GM18507 (cell line): ENCODE results near the gene DNAJC11.
A peak's percentile ranks its signal among the peaks of the same experiment; 100 is the strongest.
"Not testable (repeated sequence)": the region's sequence is repeated elsewhere in the genome, so short reads cannot be mapped to it uniquely, and the experiment has no call there.

ENCODE experiments used
- DNase-seq: peaks from one replicate; pipeline ENCODE4 v3.0.0; 2011; ENCODE audit warnings: low read depth; ENCODE audit not compliant: insufficient read length; ENCODE audit errors: extremely low spot score
- FAIRE-seq: peaks from 2 replicates; lab custom pipeline; 2011; peaks lifted over from hg19 to GRCh38; lab: Jason Lieb, UNC

Gene DNAJC11

DNA sequence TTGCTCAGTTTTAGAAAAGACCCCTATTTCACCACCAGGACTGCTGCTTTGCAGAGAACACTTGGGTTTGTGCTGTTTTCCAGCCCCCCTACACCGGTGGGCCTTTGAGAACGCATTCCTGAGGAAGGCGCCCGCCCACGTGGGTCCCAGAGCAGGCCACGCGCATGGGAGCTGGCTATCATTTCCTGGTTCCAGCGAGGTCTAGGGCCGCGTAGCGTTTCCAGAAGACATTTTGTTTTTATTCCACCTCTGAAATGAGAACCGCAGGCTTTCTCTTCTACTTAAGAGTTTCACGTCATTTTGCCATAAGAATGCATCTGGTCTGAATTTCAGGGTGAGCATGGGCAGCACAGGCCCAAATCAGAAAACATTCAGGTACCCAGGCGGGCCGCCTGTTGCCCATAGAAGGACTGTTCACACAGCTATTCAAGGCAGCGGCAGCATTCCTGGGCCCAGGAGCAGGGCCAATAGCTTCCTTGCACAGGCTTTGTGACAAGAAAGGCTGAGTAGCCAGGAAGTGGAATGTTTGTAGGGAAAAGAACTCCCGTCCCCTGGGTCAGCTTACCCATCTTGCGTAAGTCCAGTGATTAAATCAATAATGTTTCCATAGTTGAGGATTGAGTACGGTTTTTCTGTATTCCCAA lies 97.6 kb downstream of the DNAJC11 start:
- FAIRE-seq: no peak

DNA sequence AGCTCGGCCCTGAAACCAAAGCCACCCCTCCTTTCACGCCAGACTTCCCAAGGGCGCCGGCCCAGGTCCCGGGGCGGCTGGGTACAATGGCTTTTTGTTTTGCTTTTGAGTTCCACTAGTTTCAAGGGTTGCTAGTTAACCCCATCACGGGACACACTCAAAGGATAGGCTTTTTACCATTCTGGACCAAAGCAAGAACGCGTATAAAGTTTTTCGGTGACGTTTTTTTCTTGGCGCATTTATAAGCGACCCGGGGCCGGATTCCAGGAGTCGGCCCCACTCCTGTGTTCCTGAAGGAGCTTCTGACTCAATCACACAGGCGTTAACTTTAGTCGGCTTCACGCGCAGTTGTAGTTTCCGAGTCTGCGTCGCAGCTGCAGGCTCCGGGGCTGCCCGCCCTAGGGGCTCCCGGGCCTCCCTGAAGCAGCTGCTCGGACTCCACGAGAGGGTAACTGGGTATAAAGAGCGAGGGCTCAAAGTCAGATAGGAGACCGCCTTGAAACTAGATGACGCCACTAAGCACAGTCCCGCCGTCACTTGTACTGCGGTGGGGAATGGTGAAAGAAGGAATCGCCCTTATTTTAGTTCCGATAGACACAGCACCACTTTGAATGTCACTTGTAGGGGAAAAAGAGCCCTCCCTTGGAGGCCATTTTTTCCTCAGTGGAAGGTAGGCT lies 98.2 kb downstream of the DNAJC11 start:
- DNase-seq (no peak), FAIRE-seq (peak; percentile 44)

More for the DNA sequence above, 97.6 kb downstream of the DNAJC11 start:
- DNase-seq: no peak

DNA sequence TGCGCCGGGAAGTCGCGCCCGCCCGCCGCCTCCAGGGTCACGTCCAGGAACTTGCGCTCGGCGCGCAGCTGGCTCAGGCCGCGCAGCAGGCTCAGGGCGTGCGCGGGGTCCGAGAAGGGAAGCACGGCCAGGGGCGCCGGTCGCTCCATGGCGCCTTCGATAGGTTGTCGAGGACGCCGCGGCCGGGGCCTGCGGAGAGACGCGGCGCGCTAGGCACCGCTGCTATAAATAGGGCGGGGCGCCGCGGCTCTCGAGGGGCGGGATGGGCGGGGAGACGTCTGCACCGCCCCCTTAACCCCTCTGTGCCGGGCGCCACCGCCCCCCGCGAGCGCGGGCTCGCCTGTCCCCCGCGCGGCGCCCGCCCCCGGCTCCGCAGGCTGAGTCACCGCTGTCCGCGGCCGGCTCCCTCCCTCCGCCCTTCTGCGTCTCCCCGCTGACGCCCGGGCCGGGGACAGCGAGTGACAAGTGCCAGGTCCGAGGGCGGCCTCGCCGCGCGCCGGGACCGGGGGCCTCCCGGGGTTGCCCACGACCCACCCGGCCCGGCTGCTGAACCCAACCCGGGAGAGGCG lies 98.9 kb downstream of the DNAJC11 start, which contains the start of gene KLHL21:
Gene KLHL21, minus strand, starts transcription at position 201 of the 569 bp plus-strand sequence. Its CDS starts 52 bp downstream, at position 149.
- no peak for FAIRE-seq
- DNase-seq: peak; percentile 69

DNA sequence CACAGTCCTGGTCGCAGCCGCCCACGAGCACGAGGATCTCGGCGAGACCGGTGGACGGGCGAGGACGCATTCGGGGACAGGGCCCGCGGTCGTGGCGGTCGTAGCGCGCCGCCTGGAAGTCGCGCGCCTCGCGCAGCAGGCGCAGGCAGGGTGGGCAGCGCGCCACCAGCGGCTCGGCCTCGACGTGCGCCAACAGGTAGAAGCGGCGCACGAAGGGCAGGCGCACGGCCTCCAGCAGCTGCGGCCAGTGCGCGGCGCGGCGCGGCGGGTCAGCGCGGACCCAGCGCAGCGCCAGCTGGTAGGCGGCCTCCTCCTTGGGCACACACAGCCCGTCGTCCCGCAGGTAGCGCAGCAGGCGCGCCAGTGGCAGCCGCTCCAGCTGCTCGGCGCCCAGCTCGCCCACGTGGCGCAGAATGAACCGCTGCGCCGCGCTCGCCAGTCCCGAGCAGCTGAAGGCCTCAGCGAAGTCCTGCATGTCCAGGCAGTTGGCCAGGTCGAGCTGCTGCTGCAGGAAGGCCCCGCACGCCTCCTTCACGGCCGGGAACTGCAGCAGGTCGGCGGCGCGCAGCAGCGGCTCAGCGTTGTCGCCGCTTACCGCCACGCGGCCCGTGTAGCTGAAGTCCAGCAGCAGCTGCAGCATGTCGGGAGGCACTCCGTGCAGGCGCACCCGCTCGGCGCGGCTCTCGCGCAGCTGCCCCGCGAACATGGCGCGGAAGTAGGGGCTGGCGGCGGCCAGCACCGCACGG lies 99.5 kb downstream of the DNAJC11 start:
- FAIRE-seq (no peak), DNase-seq (no peak)

DNA sequence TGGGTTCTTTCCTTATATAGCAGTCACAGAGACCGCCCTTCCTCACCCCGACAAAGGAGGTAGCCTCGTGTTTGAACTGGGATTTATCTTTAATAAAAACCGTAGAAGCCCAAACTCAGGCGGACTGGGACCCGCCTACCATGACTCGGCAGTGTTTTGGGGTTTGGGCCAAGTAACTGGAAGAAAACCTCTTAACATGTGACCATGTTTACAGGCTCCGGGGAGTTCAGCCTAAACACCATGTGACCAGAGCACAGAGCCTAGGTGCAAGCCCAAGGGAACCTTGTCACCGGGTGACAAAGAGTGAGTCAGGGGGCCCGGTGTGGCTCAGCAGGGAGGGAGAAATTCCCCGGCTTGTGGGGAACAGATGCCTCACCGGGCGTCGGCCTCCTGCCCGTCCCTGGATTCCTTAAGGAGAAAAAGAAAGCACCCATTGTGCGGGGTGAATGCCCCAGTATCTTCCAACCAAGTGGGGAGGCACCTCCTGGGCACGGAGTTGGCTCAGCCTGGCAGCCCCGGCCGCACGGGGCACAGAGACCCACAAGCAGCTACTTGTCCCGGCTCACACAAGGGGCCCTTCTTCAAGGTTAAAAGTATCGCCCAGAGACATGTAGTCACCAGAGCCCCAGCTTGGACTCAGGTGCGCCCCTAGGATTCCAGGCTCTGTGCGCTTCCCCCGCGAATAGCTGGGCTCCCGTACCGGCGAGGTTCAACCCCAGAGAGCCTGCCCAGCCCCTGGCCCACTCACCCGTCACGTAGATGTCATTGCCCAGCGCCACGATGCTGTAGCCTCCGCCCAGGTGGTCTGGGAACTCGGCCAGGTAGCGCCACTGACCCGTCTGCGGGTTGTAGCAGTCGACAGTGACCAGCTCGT lies 100.3 kb downstream of the DNAJC11 start:
- DNase-seq (no peak), FAIRE-seq (peak; percentile 83)

DNA sequence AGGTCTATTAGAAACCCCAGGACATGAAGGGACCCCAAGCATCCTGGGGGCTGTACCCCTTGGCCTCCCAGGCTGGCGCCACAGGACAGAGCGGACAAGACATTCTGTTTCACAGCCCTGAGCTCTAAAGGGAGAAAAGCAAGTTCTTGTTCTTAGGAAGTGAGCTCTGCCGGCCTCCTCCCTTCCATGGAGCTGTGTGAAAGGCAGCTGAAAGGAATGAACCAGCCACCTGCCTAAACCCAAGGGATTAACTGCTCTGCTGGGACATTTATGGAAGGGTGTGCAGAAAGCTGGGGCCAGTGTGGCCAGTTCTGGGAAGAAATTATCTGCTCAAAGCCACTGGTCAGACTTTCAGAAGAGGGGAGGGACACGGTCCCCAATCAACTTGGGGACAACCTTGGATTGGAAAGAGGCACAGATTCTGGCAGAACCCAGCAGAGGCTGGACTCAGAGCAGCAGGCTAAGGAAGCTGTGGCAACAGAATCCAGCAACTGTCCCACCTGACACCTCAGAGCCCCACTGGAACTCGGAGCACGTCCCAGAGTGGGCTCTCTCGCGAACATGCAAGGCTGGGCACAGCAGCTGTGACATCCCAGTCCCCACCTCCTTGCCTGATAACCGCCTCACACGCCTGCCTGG lies 101.1 kb downstream of the DNAJC11 start:
- DNase-seq (no peak), FAIRE-seq (no peak)

DNA sequence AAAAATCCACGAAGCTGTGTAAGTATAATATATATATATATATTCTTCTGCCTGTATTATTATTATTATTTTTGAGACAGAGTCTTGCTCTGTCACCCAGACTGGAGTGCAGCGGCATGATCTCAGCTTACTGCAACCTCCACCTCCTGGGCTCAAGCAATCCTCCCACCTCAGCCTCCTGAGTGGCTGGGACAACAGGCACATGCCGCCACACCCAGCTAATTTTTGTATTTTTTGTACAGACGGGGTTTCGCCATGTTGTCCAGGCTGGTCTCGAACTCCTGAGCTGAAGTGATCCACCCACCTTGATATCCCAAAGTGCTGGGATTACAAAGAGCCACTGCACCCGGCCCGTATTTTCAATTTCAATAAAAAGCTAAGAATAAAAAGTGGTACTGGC lies 101.6 kb downstream of the DNAJC11 start:
- FAIRE-seq, DNase-seq: not testable (repeated sequence)

DNA sequence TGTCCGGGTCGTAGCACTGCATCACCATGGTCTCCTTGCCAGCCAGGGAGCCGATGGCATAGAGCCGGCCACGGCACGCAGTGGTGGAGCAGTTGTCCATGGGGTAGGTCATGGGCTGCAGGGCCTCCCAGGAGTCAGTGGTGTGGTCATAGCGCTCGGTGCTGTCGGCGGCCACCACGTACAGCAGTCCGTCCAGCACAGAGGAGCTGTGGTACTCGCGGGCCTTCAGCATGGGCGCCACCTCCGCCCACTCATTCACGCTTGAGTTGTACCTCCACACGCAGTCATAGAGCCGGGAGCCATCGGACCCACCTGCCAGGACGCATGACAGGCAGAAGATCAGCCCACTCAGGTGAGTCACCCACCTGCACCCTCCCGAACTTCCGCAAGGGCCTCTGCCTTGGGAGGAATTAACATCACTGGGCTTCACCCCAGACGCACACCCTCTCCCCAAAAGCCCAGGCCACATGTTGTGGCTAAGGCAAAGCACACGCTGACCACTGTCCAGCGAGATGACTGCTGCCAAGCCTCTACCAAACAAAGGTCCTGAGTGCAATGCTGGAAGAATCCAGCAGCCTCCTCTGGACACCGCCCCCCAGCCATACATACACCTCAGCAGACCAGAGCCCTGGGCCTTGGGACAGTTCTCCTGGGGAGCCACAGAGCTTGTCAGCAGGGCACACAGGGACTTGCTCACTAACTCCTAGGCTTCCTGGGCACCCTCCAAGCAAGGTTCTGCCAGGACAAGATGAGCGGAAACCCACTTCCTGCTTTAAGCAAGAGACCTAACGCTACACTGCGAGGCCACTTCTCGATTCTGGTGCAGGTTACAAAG lies 102.3 kb downstream of the DNAJC11 start:
- no peak for FAIRE-seq
- DNase-seq: no peak

DNA sequence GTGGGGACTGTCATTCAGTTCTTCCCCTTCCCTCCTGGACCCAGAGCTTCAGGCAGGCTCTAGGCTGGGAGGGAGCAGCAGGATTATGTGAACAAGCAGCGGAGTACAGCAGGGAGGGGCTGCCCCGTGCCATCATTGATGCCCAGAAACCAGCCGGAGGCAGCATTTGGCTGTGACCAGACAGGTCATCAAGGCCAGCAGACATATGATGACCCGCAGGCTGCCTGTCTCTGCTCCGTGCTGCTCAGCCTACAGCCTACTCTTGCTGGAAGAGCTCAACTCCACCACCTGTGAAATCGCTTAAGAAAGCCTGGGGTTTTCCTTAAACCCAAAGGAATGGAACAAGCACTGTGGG lies 103.9 kb downstream of the DNAJC11 start:
- FAIRE-seq (no peak), DNase-seq (no peak)

DNA sequence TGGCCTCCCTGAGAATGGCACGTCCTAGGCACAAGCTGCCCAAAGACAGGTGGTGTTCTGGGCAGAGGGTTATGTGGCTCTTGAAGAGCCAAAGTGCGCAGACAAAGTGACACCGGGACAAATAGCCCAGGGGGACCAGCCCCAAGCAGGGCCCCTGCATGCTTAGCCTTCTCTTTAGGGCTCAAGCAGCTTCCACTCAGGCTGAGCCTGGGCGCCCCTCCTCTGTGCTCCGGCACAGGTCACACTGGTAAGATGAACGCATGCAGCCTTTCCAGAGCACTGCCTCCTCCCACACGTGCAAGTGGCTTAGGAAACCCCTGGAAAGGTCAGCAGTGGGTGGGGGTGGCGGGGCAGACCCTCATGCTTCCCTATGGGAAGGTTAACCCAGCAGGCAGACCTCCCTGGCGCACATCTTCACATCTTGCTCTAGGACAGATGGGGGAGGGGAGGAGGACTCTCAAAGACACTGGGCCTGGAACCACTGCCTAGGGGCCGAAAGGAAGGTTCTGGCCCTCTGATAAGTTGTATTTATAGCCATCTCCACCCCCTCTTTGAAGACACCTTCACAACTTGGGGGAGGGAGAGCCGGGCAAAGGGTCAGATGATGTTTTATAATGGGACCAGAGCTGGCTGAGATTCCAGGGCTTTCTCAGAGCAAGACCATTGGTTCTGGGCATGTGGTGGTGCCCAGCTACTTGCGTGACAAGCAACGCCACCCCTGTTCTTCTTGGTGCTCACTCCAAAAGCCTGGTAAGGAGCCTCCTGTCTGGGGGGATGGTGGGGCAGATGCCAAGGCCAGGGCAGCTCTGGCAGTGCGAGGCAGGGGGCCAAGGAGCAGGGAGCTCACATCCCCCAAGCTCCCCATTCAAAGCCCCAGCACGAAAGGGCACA lies 104.5 kb downstream of the DNAJC11 start:
- DNase-seq: no peak
- no peak for FAIRE-seq

DNA sequence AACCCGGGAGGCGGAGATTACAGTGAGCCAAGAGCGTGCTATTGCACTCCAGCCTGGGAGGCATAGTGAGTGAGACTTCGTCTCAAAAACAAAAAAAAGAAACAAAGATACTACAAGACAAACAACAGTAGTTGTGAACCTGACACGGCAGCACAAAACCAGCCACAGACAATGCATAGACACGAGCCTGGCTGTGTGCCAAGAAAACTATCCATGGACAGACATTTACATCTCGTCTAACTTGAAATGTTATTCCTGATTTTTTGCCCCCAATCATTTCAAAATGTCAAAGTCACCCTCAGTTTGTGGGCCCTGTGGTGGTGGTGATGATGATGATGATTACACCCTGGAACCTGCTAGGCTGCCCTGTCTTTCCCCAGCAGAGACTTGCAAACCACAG lies 105.3 kb downstream of the DNAJC11 start:
- FAIRE-seq: no peak
- DNase-seq: no peak

DNA sequence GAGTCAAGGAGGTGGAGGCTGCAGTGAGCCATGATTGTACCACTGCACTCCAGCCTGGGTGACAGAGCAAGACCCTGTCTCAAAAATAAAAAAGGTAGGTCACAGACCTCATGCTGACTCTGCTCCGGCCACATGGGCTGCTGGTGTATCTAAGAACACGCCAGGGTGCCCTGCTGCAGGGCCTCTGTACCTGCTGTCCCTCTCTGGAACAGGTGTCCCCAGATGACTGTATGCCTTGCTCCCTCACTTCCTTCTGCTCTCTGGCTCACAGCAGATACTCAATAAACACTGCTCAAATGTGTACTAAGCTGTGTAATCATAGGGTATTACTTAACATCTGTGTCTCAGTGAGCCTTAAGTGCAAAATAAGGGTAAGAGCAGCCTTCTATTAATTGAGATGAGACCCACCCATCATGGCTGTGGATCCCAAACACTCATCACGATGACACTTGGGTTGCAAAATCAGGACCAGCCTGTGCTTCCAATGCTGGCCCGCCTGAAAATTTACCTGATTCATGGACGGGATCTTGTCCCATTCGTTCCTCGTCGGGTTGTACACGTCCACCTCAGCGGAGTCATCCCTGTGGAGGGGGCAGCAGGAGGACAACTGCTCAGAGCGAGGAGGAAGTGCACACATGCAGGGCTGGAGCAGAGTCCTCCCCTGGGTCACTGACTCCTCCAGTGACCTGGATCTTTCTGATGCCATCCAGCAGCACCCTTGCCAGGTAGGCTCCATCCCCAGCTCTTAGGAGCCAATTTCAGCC lies 106.5 kb downstream of the DNAJC11 start:
- FAIRE-seq (no peak), DNase-seq (no peak)

DNA sequence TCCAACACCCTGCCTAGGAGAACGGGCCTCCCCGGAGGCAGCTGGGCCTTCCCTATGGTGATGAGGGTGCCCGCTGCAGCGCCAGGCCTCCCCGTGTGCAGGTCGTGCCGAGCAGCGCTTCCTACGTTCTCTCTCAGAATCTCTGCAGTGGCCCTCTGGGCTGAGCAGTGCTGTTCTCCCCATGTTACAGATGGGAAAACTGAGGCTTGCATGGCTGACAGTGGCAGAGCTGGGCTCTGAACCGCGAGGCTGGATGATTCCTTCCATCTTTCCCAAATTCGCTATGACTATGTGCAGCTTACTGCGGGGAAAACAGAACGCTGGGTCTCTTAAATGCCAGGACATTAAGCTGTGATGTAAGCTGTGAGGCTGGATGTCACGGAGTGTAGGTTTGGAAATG lies 107.8 kb downstream of the DNAJC11 start:
- no peak for DNase-seq
- FAIRE-seq: no peak

DNA sequence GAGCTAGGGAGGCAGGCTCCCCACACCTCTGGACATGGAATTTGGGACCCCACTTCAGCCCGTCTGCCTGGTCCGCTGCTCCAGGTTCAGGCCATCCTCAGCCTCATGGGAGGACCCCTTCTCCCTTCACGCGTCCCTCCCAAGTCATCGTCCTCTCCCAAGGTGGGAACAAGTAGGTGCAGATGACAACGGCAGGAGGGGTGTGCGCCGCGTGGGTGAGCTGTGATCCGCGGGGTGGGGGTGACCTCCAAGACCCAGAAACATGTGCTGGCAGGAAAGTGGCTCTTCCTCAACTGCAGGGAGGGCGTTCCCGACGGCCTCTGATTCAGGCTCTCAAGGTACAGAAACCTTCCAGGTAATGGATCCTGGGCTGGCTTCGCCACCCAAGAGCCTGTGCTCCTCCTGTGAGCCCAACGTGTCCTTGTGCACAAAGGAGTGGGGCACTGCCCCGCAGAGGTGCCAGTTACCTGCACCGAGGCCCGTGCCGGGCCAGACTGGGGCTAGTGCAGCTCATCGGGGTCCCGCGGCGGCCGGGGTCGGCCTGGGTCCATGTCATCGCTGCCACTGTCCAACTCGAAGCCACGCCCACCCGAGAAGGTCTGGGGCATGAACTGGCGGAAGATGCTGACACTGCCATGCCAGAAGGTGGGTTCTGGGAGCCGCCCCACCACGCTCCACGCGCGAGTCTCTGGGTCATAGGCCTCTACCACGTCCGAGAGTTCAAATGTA lies 108.6 kb downstream of the DNAJC11 start:
- FAIRE-seq: no peak
- DNase-seq: no peak

DNA sequence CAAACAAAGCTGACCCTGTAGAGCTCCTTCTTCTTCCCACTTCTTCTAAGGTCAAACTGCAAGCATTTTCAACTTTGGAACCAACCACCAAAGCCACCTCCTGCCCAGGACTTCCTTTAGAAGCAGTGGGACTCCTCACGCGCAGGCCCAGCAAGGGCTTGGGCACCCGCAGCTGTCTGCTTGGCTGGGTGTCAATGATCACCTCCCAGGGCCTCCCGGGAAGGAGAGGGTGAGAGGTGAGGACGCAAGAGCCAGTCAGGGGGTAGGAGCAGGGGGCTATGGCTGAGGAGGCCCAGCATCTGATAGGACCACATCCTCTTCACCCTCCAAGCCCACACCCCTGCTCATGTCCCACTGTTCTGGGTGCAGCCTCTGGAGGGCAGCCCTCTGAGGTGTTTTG lies 109.2 kb downstream of the DNAJC11 start:
- DNase-seq (no peak), FAIRE-seq (no peak)

DNA sequence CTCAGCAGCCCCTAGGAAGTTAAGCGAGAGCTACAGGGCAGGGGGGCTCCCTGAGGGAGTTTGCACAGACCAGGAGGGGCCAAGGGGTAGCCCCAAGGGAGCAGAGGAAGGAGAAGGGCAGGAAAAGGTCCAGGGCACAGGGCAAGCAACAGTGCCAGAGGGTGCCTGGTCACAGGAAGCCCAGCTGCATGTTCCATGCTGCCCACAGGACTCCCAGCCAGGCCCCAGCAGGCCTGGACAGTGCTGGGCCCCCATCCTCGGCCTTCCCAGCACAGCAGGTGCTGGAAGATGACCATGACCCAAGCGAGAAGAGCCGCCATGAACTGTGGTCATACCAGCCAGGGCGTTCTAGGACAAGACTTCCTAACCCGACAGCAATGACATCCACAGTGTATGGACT lies 110.0 kb downstream of the DNAJC11 start:
- DNase-seq: no peak
- FAIRE-seq: no peak
